Thyroid gland (tissue), 4 donors: Measurements from ENCODE around the gene PLEKHN1.

Experiments used
- CTCF ChIP-seq, 6 experiments: fragments of 200-600 bp in 3 of 6; fragments of 450-650 bp in 3 of 6; sonication (generic) in 3 of 6; IDR thresholded peaks; one replicate each; pipeline ENCODE4 v1.5.1; 2016 to 2019; ENCODE audit warnings: antibody characterized with exemption in 6 of 6, mild to moderate bottlenecking in 2 of 6, inconsistent platforms in 1 of 6, moderate library complexity in 1 of 6
- POLR2A ChIP-seq, 2 donors: fragments of 450-650 bp; IDR thresholded peaks; one replicate each; pipeline ENCODE4 v1.6.1; 2017; ENCODE audit warnings: antibody characterized with exemption in 2 of 2, mild to moderate bottlenecking in 2 of 2, moderate library complexity in 1 of 2

- TF ChIP-seq POLR2A (IDR thresholded peaks at IDR 0.05) (no peak), CTCF (IDR thresholded peaks at IDR 0.05) (no peak)
Observed at GRCh38 chr1:1011396-1011949, 45.2 kb downstream of the PLEKHN1 start.
